ENCODE results near the gene MLLT6. TPM values are rescaled to one million over a fixed set of nuclear protein-coding genes. Genes with fewer than 3 reads are reported as not detected.

The MLLT6 gene
- total and polyA plus RNA-seq, 2 of the 13 experiments (the other 11 are each of a cell fraction or from before 2014, with no cell fraction given): 50.7 to 69.5 TPM

DNA sequence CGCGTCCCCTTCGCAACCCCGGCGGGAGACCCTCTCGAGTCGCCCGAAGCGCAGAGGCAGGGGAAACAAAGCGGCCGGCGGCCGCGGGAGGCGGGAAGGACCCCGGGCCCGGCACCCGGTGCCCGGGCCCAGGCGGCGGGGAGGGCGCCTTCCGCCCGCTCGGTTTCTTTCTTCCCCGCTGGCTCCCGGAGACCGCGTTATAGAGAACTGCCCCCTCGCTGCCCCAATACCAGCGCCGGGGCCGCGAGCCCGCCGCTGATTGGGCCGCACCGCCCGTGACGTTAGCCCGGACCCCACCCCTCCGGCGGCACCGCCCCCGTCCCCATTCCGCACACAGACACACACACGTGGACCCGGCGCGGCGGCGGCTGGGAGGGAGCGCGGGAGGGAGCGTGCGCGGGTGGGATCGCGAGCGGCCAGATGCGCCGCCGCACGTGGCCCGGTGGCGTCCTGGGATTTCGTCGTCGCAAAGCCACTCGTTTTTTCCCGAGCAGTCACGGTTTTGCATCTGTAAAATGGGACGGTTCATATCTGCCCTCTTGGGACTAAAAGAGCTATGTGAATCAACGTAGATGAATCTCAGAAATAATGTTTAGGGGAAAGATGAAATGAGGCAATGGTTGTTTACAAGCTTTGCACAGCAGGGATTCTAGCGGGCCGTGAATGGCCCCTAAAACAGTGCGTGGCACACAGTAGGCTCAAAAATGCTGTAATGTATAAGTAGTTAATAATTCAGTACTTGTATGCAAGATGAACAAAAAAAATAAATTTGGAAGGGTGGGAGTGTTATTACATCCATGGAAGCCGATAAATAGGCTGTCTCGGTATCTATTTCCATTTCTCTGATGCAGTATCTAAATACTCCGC is 30.1 kb upstream of the MLLT6 start, which contains the start of gene EPOP (continued):
- TF ChIP-seq KLF13 (CRISPR knock-in tag; IDR thresholded peaks at IDR 0.05) (peak; percentile 93; the same call in 1 of the 2 replicates), HNRNPH1 (optimal IDR thresholded peaks at IDR 0.05; ENCODE audit: low read depth, low read length) (no peak), CCDC6 (CRISPR knock-in tag; IDR thresholded peaks at IDR 0.05) (peak; percentile 93; the same call in 1 of the 2 replicates), ZNF451 (CRISPR knock-in tag; IDR thresholded peaks at IDR 0.05) (0 out of 2 replicates have a peak, but pooled peaks have one; percentile 71), SETDB1 (CRISPR knock-in tag; IDR thresholded peaks at IDR 0.05; ENCODE audit: borderline replicate concordance) (no peak), BORCS8-MEF2B (CRISPR knock-in tag; IDR thresholded peaks at IDR 0.05) (peak; percentile 95), ZNF446 (CRISPR knock-in tag; IDR thresholded peaks at IDR 0.05) (no peak; the same call in 1 of the 2 replicates), MEIS1 (CRISPR knock-in tag; IDR thresholded peaks at IDR 0.05; ENCODE audit: borderline replicate concordance) (0 out of 2 replicates have a peak, but pooled peaks have one; percentile 65), POLR2G (IDR thresholded peaks at IDR 0.05; ENCODE audit: low read depth, low read length) (peak; percentile 91), CHD2 (IDR thresholded peaks at IDR 0.05; ENCODE audit: low read depth, low read length) (peak; percentile 59; the same call in 1 of the 2 replicates), PLRG1 (conservative IDR thresholded peaks at IDR 0.05) (no peak), ZNF839 (CRISPR knock-in tag; IDR thresholded peaks at IDR 0.05; ENCODE audit: borderline replicate concordance) (peak; percentile 55; the same call in 1 of the 2 replicates), SP2 (CRISPR knock-in tag; IDR thresholded peaks at IDR 0.05) (0 out of 2 replicates have a peak, but pooled peaks have one; percentile 58), TARDBP (CRISPR knock-in tag; IDR thresholded peaks at IDR 0.05) (peak; percentile 77; the same call in 1 of the 2 replicates), ZFP36L1 (CRISPR knock-in tag; IDR thresholded peaks at IDR 0.05) (peak; percentile 95), ELF4 (CRISPR knock-in tag; IDR thresholded peaks at IDR 0.05; ENCODE audit: borderline replicate concordance) (no peak), ZNF317 (CRISPR knock-in tag; IDR thresholded peaks at IDR 0.05) (no peak), PRPF4 (IDR thresholded peaks at IDR 0.05; ENCODE audit: low read depth, low read length, poor library complexity, severe bottlenecking) (no peak), ZNF282 (IDR thresholded peaks at IDR 0.05; ENCODE audit: partially characterized antibody) (no peak), ZNF343 (CRISPR knock-in tag; IDR thresholded peaks at IDR 0.05) (0 out of 2 replicates have a peak, but pooled peaks have one; percentile 45), ZNF333 (CRISPR knock-in tag; IDR thresholded peaks at IDR 0.05; ENCODE audit: borderline replicate concordance) (no peak; the same call in 1 of the 2 replicates)
- TF ChIP-seq, protein P1, sequence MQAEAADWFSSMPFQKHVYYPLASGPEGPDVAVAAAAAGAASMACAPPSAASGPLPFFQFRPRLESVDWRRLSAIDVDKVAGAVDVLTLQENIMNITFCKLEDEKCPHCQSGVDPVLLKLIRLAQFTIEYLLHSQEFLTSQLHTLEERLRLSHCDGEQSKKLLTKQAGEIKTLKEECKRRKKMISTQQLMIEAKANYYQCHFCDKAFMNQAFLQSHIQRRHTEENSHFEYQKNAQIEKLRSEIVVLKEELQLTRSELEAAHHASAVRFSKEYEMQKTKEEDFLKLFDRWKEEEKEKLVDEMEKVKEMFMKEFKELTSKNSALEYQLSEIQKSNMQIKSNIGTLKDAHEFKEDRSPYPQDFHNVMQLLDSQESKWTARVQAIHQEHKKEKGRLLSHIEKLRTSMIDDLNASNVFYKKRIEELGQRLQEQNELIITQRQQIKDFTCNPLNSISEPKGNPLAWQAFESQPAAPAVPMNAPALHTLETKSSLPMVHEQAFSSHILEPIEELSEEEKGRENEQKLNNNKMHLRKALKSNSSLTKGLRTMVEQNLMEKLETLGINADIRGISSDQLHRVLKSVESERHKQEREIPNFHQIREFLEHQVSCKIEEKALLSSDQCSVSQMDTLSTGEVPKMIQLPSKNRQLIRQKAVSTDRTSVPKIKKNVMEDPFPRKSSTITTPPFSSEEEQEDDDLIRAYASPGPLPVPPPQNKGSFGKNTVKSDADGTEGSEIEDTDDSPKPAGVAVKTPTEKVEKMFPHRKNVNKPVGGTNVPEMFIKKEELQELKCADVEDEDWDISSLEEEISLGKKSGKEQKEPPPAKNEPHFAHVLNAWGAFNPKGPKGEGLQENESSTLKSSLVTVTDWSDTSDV (CRISPR knock-in tag; IDR thresholded peaks at IDR 0.05): peak; percentile 94
- TF ChIP-seq, protein P2, sequence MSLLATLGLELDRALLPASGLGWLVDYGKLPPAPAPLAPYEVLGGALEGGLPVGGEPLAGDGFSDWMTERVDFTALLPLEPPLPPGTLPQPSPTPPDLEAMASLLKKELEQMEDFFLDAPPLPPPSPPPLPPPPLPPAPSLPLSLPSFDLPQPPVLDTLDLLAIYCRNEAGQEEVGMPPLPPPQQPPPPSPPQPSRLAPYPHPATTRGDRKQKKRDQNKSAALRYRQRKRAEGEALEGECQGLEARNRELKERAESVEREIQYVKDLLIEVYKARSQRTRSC (CRISPR knock-in tag; IDR thresholded peaks at IDR 0.05; ENCODE audit: low read depth): no peak
- TF ChIP-seq, protein P3, sequence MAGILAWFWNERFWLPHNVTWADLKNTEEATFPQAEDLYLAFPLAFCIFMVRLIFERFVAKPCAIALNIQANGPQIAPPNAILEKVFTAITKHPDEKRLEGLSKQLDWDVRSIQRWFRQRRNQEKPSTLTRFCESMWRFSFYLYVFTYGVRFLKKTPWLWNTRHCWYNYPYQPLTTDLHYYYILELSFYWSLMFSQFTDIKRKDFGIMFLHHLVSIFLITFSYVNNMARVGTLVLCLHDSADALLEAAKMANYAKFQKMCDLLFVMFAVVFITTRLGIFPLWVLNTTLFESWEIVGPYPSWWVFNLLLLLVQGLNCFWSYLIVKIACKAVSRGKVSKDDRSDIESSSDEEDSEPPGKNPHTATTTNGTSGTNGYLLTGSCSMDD (CRISPR knock-in tag; IDR thresholded peaks at IDR 0.05): peak; percentile 93
- TF ChIP-seq, protein P4, sequence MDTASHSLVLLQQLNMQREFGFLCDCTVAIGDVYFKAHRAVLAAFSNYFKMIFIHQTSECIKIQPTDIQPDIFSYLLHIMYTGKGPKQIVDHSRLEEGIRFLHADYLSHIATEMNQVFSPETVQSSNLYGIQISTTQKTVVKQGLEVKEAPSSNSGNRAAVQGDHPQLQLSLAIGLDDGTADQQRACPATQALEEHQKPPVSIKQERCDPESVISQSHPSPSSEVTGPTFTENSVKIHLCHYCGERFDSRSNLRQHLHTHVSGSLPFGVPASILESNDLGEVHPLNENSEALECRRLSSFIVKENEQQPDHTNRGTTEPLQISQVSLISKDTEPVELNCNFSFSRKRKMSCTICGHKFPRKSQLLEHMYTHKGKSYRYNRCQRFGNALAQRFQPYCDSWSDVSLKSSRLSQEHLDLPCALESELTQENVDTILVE (CRISPR knock-in tag; IDR thresholded peaks at IDR 0.05): no peak; the same call in 1 of the 2 replicates

Measured in HepG2 (cell line).